Stomach (tissue), 9 donors: ENCODE measurements around the gene ADAMTS12. TPM values are rescaled to one million over a fixed set of nuclear protein-coding genes. Genes with fewer than 3 reads are reported as not detected.

ENCODE experiments used
- DNase-seq, 2 donors: peaks; one replicate each; pipeline versions ENCODE4 v3.0.0 to v3.0.0-alpha.2; 2013 to 2019
- H3K27ac ChIP-seq, 5 donors: fragments of 200-600 bp in 4 of 5; sonication (generic) in 4 of 5; one replicate each; pipeline ENCODE4 v1.5.1; 2013 to 2019; ENCODE audit warnings: mild to moderate bottlenecking in 1 of 5, moderate library complexity in 1 of 5
- H3K27me3 ChIP-seq, 3 donors: fragments of 200-600 bp; sonication (generic); one replicate each; pipeline ENCODE4 v1.5.1; 2017 to 2019; ENCODE audit warnings: mixed run types in 1 of 3
- H3K36me3 ChIP-seq, 4 donors: fragments of 200-600 bp; sonication (generic); 1 replicate in 3 of 4; 2 replicates in 1 of 4; pipeline ENCODE4 v1.5.1; 2016 to 2019
- H3K4me1 ChIP-seq, 4 donors: fragments of 200-600 bp; sonication (generic); one replicate each; pipeline ENCODE4 v1.5.1; 2016 to 2019
- H3K4me3 ChIP-seq, 4 donors: fragments of 200-600 bp; sonication (generic) in 3 of 4; one replicate each; pipeline ENCODE4 v1.5.1; 2016 to 2019; ENCODE audit warnings: mild to moderate bottlenecking in 1 of 4
- H3K9me3 ChIP-seq, 4 donors: fragments of 200-600 bp; sonication (generic); one replicate each; pipeline ENCODE4 v1.5.1; 2016 to 2019
- EP300 ChIP-seq: sonication (generic); formaldehyde crosslinking; IDR thresholded peaks from one replicate; pipeline ENCODE4 v1.6.1; 2017; ENCODE audit warnings: antibody characterized with exemption
- POLR2A ChIP-seq, 4 donors: fragments of 450-650 bp; IDR thresholded peaks; one replicate each; pipeline ENCODE4 v1.6.1; 2016; ENCODE audit warnings: antibody characterized with exemption in 4 of 4, control low read depth in 2 of 4, mild to moderate bottlenecking in 1 of 4, moderate library complexity in 1 of 4
- POLR2AphosphoS5 ChIP-seq, 3 donors: sonication (generic); formaldehyde crosslinking; IDR thresholded peaks; one replicate each; pipeline ENCODE4 v1.6.1; 2016; ENCODE audit warnings: antibody characterized with exemption in 3 of 3
- WGBS, 5 donors: extraction: QIAGEN DNeasy Blood & Tissue Kit in 3 of 5; methylation state at CpG; one replicate each; pipeline versions ENCODE4 v1.1.5 to v1.1.7; 2013 to 2018; 5-methylcytosine and 5-hydroxymethylcytosine counted together
- intact Hi-C: fragments of 100-400 bp; cut with DNase I; formaldehyde crosslinking; loops from one replicate; pipeline ENCODE4 v1.15.1; 2023; ENCODE audit warnings: low total_unique reads
- polyA plus RNA-seq, 3 donors: library from polyadenylated mRNA; stranded (reverse); fragments of 200-250 nt; gene quantifications; one replicate each; pipeline ENCODE4 v1.2.3, GENCODE V29; 2013
- total RNA-seq, 5 donors: library from RNA; depleted of rRNA; stranded (reverse); fragments of >200 nt; gene quantifications; one replicate each; pipeline versions ENCODE4 v1.1.0 to v1.2.3, GENCODE V29; 2014 to 2016
- TF ChIP-seq, protein P1 (sequence below), 7 experiments: fragments of 450-650 bp in 4 of 7; fragments of 200-600 bp in 3 of 7; sonication (generic) in 3 of 7; IDR thresholded peaks; one replicate each; pipeline ENCODE4 v1.5.1; 2016 to 2019; ENCODE audit warnings: antibody characterized with exemption in 7 of 7, control low read depth in 2 of 7, mild to moderate bottlenecking in 1 of 7
- donor health status: healthy with polysubstance abuse.
- donor health status: Bipolar disorder and iron deficiency.
- donor health status: healthy.

ADAMTS12 gene
- total and polyA plus RNA-seq, 8 donors, result 0.14 to 17.1 (median 0.62) TPM; not detected in 1

DNA sequence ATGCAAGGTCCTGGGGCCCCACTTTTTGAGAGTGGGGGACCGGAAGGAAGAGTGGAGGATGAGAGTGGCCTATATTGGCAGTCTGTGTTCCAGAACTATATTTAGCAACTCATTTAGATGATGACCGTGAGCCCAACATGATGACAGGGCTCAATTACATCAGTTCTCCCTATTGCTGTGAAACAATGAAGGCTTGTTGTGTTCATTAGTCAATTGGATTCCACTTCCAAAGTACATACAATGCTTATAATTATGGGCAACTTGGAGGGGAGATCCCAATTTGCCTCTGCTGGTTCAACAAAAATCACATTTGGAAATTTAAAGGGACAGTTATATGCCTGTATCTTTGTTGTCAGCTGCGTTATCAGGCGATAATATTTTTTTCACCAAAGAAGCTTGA, 360.0 kb downstream of the ADAMTS12 start:
- intact Hi-C loops, result no loop called here
- H3K4me3 ChIP-seq, result no peak overlapping the region
- TF ChIP-seq, protein P1, sequence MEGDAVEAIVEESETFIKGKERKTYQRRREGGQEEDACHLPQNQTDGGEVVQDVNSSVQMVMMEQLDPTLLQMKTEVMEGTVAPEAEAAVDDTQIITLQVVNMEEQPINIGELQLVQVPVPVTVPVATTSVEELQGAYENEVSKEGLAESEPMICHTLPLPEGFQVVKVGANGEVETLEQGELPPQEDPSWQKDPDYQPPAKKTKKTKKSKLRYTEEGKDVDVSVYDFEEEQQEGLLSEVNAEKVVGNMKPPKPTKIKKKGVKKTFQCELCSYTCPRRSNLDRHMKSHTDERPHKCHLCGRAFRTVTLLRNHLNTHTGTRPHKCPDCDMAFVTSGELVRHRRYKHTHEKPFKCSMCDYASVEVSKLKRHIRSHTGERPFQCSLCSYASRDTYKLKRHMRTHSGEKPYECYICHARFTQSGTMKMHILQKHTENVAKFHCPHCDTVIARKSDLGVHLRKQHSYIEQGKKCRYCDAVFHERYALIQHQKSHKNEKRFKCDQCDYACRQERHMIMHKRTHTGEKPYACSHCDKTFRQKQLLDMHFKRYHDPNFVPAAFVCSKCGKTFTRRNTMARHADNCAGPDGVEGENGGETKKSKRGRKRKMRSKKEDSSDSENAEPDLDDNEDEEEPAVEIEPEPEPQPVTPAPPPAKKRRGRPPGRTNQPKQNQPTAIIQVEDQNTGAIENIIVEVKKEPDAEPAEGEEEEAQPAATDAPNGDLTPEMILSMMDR (IDR thresholded peaks at IDR 0.05), result no peak
- TF ChIP-seq EP300 (no peak), POLR2A (IDR thresholded peaks at IDR 0.05) (no peak), POLR2AphosphoS5 (IDR thresholded peaks at IDR 0.05) (no peak)
- no peaks in the 10 kb centered on the region for H3K36me3 ChIP-seq
- no peak for DNase-seq
- 68 to 87% (median 80%) methylated on average over 4 of the region's 4 CpGs for WGBS, 5 donors
- peaks cover 0 to 3% (median 0%) of the 10 kb centered on the region in 4 donors for H3K4me1 ChIP-seq
- H3K27ac ChIP-seq, result no peak overlapping the region
- no peaks in the 10 kb centered on the region for H3K9me3 ChIP-seq
- H3K27me3 ChIP-seq, result no peaks in the 10 kb centered on the region

DNA sequence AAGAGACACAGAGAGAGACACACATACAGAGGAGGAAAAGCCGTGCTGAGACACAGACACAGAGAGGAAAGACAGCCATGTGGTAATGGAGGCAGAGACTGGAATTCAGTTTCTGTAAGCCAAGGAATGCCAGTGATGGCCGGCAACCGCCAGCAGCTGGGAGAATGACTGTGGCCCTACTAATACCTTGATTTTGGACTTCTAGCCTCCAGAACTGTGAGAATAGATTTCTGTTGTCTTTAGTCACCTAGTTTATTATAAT, 360.8 kb downstream of the ADAMTS12 start:
- WGBS, 5 donors, result 90 to 98% (median 90%) methylated on average over 3 of the region's 3 CpGs
- H3K9me3 ChIP-seq, result no peaks in the 10 kb centered on the region
- no peak overlapping the region for H3K27ac ChIP-seq
- H3K4me3 ChIP-seq, result no peak overlapping the region
- H3K4me1 ChIP-seq, result no peaks in the 10 kb centered on the region
- no peaks in the 10 kb centered on the region for H3K36me3 ChIP-seq
- intact Hi-C loops, result no loop called here
- no peak for DNase-seq
- TF ChIP-seq POLR2A (IDR thresholded peaks at IDR 0.05) (no peak), EP300 (no peak), POLR2AphosphoS5 (IDR thresholded peaks at IDR 0.05) (no peak)
- TF ChIP-seq, protein P1 (IDR thresholded peaks at IDR 0.05), result no peak
- no peaks in the 10 kb centered on the region for H3K27me3 ChIP-seq

DNA sequence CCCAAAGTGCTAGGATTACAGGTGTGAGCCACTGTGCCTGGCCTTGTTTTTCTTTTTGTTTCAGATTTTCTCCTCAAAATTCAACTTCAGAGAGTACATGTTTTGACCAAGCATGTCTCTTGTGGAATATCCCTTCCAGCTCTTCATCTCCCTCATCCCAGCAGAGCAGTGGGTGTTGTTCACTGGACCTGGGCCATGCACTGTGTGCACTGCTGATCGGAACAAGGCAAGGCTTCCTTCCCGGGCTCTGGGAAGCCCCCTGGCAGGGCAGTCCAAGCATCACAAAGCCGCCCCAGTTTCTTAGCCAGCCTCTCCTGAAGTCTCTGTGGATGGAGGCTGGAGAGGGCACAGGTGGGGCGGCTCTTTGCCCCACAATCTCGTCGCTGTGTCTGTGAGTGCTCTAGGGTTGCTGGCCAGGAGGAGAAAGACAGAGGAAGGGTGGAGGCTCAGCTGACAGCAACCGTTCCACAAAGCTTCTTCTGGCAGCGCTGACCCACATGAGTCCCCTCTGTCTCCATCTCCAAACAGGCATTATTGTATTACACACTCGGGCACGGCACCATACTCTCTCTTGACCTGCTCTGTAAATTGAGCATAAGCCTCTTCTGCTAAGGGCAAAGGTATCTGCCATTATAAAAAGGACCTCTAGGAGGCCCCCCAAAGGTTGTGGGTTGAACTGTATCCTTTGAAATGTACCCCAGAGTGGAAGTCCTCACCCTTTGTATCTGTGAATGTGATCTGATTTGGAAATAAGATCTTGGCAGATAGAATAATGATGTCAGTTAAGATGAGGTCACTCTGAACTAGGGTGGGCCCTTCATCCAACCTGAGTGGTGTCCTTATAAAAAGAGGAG, 361.4 kb downstream of the ADAMTS12 start:
- Histone ChIP-seq H3K9me3 (no peaks in the 10 kb centered on the region), H3K4me1 (no peaks in the 10 kb centered on the region), H3K36me3 (no peaks in the 10 kb centered on the region), H3K27ac (no peak overlapping the region), H3K4me3 (no peak overlapping the region), H3K27me3 (no peaks in the 10 kb centered on the region)
- 81 to 87% (median 86%) methylated on average over 9 to 10 of the region's 10 CpGs for WGBS, 5 donors
- intact Hi-C loops, result no loop called here
- DNase-seq, result no peak
- TF ChIP-seq EP300 (no peak), POLR2AphosphoS5 (IDR thresholded peaks at IDR 0.05) (no peak), POLR2A (IDR thresholded peaks at IDR 0.05) (no peak)
- TF ChIP-seq, protein P1 (IDR thresholded peaks at IDR 0.05), result no peak

DNA sequence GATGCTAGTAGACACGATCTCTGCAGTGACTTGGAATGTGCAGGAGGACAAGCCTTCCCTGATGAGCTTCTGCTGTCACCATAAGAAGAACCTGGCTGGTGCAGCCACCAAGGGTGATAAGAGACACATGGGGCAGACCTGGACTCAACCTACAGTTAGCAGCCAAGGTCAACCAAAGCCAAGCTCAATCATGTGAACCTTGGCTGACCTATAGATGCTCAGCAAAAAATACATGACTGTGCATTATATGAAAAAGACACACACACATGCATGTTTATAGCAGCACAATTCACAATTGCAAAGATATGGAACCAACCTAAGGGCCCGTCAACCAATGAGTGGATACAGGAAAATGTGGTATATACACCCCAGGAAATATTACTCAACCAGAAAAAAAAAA, 364.1 kb downstream of the ADAMTS12 start:
- H3K9me3 ChIP-seq, result no peaks in the 10 kb centered on the region
- intact Hi-C loops, result no loop called here
- H3K36me3 ChIP-seq, result no peaks in the 10 kb centered on the region
- 79 to 91% (median 84%) methylated on average over 2 of the region's 2 CpGs for WGBS, 5 donors
- TF ChIP-seq, protein P1 (IDR thresholded peaks at IDR 0.05), result no peak
- no peak for TF ChIP-seq EP300
- no peak for TF ChIP-seq POLR2AphosphoS5 (IDR thresholded peaks at IDR 0.05)
- TF ChIP-seq POLR2A (IDR thresholded peaks at IDR 0.05), result no peak
- no peaks in the 10 kb centered on the region for H3K27me3 ChIP-seq
- H3K4me1 ChIP-seq, result no peaks in the 10 kb centered on the region
- no peak overlapping the region for H3K27ac ChIP-seq
- H3K4me3 ChIP-seq, result no peak overlapping the region
- no peak for DNase-seq
